Stimulated activated CD8-positive, alpha-beta memory T cell treated with anti-CD3 and anti-CD28 coated beads, Interleukin-15, amount 100 ng/mL, for 1 hour (primary cell): Measurements from ENCODE around the gene CABP4.
"Not testable (repeated sequence)": the region's sequence is repeated elsewhere in the genome, so short reads cannot be mapped to it uniquely, and the experiment has no call there.

Experiments
- DNase-seq: peaks from one replicate; pipeline ENCODE4 v3.0.0-alpha.2; 2020; ENCODE audit warnings: low read depth

Gene CABP4

GRCh38 chr11:67453816-67454732 lies 1.1 kb upstream of the CABP4 start:
- DNase-seq: no peak

- no peak for DNase-seq
These were observed 1.0 kb downstream of the CABP4 start for GRCh38 chr11:67456068-67456705.

- DNase-seq: no peak
These were observed 2.3 kb downstream of the CABP4 start for GRCh38 chr11:67457453-67457852.

GRCh38 chr11:67458266-67458665 lies 3.1 kb downstream of the CABP4 start:
- DNase-seq: no peak

- DNase-seq: no peak
These were observed 8.0 kb downstream of the CABP4 start for GRCh38 chr11:67463186-67463585.

- DNase-seq: no peak
These were observed 8.7 kb downstream of the CABP4 start for GRCh38 chr11:67463680-67464410.

GRCh38 chr11:67464411-67465188 lies 9.4 kb downstream of the CABP4 start:
- peak; percentile 83 for DNase-seq

GRCh38 chr11:67465189-67465510 lies 10.0 kb downstream of the CABP4 start:
- DNase-seq: no peak

GRCh38 chr11:67465530-67465929 lies 10.4 kb downstream of the CABP4 start:
- not testable (repeated sequence) for DNase-seq

GRCh38 chr11:67466367-67466766 lies 11.2 kb downstream of the CABP4 start:
- DNase-seq: no peak

- DNase-seq: no peak
These were observed 12.0 kb downstream of the CABP4 start for GRCh38 chr11:67466962-67467771.

GRCh38 chr11:67468056-67468455 lies 12.9 kb downstream of the CABP4 start:
- no peak for DNase-seq

- DNase-seq: no peak
These were observed 13.3 kb downstream of the CABP4 start for GRCh38 chr11:67468456-67468758.

GRCh38 chr11:67468759-67469507 lies 13.8 kb downstream of the CABP4 start, which contains the start of gene TMEM134:
Gene TMEM134 (minus strand): TSS chr11:67469251. CDS start chr11:67469192, 59 bp downstream.
- peak; percentile 82 for DNase-seq

GRCh38 chr11:67469508-67469811 lies 14.3 kb downstream of the CABP4 start:
- no peak for DNase-seq

GRCh38 chr11:67470337-67471002 lies 15.3 kb downstream of the CABP4 start:
- no peak for DNase-seq

GRCh38 chr11:67472882-67473281 lies 17.7 kb downstream of the CABP4 start:
- DNase-seq: no peak

- DNase-seq: not testable (repeated sequence)
These were observed 21.5 kb downstream of the CABP4 start for GRCh38 chr11:67476692-67477091.

- not testable (repeated sequence) for DNase-seq
These were observed 22.3 kb downstream of the CABP4 start for GRCh38 chr11:67477344-67478050.
